Measurements from ENCODE around the gene BRD9.
"Not testable (repeated sequence)": the region's sequence is repeated elsewhere in the genome, so short reads cannot be mapped to it uniquely, and the experiment has no call there.

BRD9 gene

DNA sequence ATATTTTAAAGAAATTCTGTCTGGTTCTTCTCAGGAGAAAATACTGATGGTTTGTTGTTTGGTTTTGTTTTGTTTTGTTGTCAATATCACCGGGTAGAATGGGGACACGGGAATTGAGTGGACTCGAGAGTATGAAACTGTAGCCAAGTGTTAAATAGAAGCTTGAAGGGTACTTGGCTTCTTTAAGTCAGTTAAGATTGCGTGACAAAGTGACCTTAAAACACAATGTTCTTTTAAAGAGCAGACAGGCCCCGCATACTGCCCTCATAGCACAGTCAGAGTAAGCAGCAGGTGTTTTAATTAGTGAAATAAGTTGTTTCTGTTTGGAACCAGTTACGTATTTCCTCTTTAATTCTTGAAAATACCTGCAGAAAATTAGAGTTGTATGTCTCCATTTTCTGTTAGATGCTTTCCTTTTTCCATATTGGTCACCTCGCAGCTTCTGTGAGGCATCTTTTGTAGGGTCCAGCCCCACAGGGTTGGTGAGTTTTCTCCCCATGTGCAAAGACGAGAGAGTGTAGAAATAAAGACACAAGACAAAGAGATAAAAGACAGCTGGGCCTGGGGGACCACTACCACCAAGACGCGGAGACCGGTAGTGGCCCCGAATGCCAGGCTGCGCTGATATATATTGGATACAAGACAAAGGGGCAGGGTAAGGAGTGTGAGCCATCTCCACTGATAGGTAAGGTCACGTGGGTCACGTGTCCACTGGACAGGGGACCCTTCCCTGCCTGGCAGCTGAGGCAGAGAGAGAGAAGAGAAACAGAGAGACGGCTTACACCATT lies 9.7 kb upstream of the BRD9 start:
- DNase-seq (ENCODE audit: low spot score) = no peak

DNA sequence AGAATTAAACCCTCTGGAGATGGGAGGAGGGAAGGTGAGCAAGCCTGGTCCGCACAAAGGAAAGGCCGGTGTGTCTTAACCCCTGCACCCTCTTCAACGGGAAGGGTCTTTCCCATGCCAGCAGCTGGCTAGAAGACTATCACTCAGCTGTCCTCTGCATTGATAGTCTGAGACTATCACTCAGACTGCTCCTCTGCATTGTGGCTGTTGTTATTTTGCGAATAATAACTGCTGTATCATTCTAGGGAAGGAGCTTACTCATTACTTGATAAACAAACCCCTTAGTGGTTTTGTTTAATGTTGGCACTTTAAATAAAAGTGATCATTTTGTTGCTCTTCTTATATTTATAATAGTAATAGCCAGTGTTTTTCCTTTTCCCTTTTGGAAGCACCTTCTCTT lies 8.2 kb upstream of the BRD9 start:
- DNase-seq (ENCODE audit: low spot score) = no peak

DNA sequence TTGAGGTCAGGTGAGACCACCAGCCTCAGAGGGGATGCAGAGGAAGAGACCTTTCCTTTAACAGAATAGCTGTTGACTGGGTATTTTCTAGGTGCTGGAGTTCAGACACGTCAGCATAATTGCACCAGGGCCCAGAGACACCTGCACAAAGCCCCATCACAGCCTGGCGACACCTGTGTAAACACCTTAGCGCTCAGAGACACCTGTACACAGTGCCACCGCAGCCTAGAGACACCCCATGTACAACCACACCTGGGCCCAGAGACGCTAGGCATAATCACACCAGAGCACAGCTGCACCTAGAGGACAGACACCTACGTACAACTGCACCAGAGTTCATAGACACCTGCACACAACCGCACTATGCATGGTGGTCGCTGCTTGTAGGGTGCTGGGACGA lies 1.1 kb upstream of the BRD9 start:
- DNase-seq (ENCODE audit: low spot score) = no peak

DNA sequence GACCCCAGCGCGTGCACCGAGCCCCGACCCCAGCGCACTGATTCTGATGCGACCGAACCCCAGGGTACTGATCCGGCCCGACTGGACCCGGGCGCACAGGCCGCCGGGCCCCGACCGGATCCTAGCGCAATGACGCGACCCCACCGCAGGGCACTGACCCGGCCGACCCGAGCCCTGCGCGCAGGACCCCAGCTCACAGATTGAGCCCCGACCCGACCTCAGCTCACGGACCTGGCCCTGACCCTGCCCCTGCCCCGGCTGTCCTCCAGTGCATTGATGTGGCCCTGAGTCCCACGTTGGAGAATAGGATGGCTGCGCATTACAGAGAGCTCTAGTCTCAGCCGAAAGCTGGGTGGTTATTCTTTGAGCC lies 521 bp upstream of the BRD9 start:
- DNase-seq (ENCODE audit: low spot score) = peak; percentile 13

- peak; percentile 37 for DNase-seq (ENCODE audit: low spot score)
These were observed 686 bp downstream of the BRD9 start for GRCh38 chr5:891837-892393.

GRCh38 chr5:891117-891836 lies 1.3 kb downstream of the BRD9 start:
- peak; percentile 84 for DNase-seq (ENCODE audit: low spot score)

GRCh38 chr5:889075-889710 lies 3.4 kb downstream of the BRD9 start:
- DNase-seq (ENCODE audit: low spot score) = no peak

DNA sequence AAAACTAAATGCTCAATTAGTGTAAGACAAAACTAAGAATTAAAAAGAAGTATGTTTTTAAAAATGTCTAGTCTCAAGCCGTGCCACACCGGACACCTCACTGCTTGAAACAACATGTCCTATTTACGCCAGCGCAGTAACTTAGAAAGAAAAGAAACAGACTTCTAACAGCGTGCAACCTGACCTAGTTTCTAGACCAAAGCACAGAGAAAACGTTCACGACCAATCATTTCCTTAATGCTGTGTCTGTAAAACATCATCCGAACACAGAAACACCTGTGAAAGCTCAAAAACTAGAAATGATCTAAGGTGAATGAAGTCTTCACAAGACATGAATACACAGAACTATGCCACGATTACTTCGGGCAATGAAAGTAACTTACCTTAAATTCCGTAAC lies 4.0 kb downstream of the BRD9 start:
- DNase-seq (ENCODE audit: low spot score) = no peak

DNA sequence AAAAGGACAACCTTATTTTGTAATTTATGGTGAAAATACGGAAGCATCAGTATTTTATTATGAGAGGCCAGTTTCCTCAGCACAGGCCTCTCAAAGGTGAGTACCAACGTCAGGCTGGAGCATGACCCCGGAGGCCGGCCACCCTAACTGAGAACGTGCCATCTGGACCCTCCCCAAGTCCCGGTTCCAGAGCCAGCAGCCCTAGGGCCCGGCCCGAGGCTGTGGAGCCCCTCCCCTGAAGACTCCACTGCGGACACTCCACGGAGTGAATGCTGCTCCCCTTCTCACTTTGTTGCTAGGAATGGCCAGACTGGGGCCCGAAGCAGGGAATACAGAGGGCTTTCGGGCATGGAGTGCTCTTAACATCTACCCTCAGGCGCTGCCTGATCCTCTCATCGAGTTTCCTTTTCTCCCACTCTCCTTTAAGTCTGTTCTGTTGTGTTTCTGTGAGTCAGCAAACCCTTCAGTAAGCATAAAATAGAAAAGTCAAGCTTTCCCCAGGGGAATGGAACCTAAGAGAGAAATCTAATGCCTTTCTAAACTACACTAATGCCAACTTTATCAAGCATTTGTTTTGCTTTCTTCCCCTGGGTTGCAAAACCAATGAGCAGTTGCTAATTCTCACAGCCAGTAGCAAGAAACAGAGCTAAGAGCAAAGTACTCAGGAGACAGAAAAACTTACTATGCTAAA lies 4.5 kb downstream of the BRD9 start:
- DNase-seq (ENCODE audit: low spot score) = no peak

DNA sequence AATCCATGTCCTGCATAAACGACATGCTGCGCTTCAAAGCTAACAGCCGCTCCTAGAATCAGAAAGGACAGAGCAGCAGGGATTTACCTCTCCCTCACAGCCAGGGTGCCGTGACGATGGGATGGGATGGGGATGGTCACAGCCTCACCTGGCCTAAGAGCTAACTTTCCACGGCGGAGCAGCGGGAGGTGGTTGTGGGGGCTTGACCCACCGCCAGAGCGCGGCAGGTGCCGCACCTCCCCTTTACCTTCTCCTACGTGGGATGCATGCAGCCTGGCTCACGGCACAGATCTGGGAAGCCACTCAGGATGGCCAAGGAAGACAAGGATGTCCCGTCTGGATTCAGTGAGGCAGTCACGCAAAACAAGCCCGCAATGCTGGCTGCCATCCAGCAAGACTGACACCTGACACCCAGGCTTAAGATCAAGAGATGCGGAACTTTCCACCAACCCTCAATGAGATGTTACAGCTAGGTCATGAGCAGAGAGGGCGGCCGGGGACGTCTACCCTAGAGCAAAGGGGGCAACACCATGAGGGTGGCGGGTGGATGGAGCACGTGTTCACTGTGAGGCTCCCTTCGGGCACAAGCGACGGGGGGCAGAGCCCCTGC lies 5.8 kb downstream of the BRD9 start:
- DNase-seq (ENCODE audit: low spot score) = no peak

DNA sequence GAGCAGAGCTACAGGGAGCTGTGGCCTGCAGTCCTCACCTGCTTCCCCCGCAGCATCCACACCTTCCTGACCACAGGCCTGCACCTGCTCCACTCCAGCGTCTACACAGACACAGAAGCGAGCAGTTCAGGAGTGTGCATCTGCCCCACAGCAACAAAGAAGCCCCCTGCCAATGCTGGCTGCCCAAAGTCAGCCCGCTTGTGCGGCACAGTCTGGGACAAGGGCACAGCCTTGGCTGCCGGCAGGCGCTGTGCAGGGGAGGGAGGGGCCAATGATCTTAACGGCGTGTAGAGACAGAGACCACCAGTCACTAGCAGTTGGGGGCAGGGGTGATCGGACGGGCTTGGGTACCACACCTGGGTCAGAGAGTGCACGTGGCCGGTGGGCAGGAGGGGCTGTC lies 6.6 kb downstream of the BRD9 start:
- no peak for DNase-seq (ENCODE audit: low spot score)

DNA sequence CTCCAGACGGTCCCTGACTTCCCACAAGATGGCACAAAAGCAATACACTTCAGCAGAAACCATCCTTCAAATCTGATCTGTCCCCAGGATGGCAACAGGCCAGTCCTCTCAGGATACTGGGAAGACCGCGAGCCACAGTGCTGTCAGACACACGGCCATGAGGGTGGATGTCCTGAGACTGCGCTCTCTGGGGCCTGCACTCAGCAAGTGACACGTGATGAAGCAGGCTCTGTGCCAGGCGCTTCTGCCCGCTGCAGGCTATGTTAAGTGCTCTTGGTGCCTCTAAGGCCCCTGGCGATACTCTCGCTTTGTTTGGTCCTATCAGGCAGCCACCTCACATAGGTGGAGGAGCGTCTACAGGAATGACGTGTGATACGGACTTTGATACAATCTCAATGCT lies 7.1 kb downstream of the BRD9 start:
- DNase-seq (ENCODE audit: low spot score) = no peak

- DNase-seq (ENCODE audit: low spot score) = no peak
These were observed 7.5 kb downstream of the BRD9 start for GRCh38 chr5:885127-885442.

DNA sequence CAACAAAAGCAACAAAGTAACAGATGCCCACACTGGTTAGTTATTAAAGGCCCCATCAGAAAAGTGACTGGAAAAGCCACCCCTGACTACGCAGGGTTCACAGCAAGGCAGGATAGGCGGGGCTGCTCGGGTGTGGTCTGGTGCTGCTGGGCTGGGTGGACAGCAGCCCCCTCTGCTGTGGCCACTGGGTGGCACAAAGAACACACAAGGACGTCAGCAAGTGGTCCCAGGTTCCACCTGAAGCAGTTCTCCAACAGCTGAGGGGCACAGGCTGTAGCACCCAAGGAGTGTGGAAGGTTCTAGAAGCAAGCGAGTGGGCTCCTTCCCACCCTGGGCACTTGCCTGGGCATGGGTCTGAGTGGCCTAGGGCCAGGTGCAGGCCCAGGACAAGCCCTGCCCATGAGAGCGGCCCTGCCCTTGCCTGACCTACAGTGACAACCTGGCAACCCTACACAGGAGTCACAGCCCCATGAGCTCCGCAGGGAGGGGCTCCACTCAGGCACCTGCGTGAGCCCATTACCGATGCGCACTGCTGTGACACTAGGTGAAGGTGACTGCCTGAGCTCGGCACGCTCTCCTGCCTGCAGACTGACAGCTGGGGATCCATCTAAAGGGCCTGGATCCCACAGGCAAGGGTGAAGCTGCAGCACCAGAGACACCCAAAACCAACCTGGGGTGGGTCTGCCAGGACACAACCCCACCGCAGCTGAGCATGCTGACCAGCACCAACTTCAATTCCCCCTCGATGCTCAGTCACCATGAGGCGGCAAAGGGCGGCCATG lies 8.1 kb downstream of the BRD9 start:
- no peak for DNase-seq (ENCODE audit: low spot score)

DNA sequence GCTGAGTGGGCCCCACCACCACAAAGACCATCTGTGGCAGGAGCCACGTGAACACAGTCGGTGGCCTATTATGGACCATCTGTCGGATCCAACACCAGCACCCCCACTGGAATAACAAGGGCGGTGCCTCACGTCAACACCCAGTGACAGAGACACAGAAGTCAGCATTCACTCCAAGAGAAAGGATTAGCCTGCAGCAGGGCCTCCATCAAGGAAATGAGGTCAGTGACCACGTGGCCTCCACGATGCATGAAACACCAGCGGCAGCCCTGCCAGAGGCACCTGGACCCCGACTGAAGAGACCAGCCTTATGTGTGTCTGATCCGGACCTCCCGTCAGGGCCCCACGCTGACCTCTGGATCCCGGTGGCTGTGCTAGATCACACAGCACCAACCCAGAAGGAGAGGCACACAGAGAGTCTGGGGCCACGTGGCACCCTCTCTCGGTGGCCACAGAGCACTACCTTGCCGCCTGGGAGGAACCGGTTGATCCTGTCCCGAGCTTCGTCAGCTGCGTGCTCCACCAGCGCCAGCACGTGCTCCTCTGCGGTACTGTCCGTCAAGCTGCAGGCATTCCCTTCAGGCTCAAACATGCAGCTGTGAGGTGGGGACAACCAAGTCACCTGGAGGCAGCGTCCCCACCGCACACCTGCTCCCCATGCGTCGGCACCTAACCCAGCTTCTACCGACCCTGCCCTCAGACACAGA lies 9.0 kb downstream of the BRD9 start:
- no peak for DNase-seq (ENCODE audit: low spot score)

- DNase-seq (ENCODE audit: low spot score) = no peak
These were observed 10.1 kb downstream of the BRD9 start for GRCh38 chr5:882253-883183.

DNA sequence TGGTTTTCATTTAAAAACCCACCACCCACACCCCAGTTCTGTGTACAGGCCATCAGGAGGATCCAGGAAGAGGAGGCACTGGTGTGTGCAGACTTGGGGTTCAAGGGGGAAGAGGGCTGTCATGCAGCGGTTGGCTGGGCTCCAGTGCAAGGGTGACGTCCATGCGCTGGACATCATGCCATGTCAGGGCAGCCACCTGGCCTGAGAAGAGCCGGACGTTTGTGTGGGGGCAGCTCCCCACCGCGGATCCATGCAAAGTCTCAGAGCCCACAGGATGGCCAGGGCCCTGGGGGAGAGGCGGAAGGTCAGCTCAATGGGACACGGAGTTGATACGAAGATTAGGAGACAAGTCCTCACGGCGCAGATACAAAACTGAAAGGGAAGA lies 11.1 kb downstream of the BRD9 start:
- DNase-seq (ENCODE audit: low spot score) = no peak

- DNase-seq (ENCODE audit: low spot score) = no peak
These were observed 11.6 kb downstream of the BRD9 start for GRCh38 chr5:880816-881550.

DNA sequence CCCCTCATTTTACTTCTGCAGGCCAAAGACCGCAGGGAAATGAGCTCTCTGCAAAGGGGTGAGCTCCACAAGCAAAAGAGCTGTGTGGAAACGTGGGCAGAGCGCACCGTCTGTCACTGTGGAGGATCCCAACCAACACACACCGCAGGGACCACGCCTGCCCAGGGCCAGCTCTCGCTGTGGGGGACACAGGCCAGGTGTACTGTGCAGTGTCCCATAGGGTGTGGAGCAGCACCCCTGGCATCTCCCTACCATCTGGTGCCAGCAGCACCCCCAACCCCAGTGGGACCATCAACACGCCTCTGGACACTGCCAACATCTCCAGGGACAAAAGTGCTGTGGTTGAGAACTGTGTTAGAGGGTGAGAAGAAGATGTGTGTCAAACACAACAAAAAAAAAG lies 13.9 kb downstream of the BRD9 start:
- not testable (repeated sequence) for DNase-seq (ENCODE audit: low spot score)

Measured in RKO (cell line).